Neural cell (in vitro differentiated cells): ENCODE measurements around the gene PAWR. TPM values are rescaled to one million over a fixed set of nuclear protein-coding genes. Genes with fewer than 3 reads are reported as not detected.
"Not testable (repeated sequence)": the region's sequence is repeated elsewhere in the genome, so short reads cannot be mapped to it uniquely, and the experiment has no call there.

ENCODE experiments used
- H2AFZ ChIP-seq: fragments of 200-600, 300-800 bp; sonication (generic), shearing (Covaris generic); 2 replicates; pipeline ENCODE4 v1.6.0; 2014; ENCODE audit warnings: low read depth, mild to moderate bottlenecking, antibody characterized with exemption, low read length, moderate library complexity
- H3F3A ChIP-seq: fragments of 200-600 bp; shearing (Covaris generic); 2 replicates; pipeline ENCODE4 v1.6.1; 2016; ENCODE audit warnings: mild to moderate bottlenecking, moderate library complexity, mixed read lengths, antibody characterized with exemption, low read length; ENCODE audit not compliant: insufficient read depth, poor library complexity, severe bottlenecking
- H3K27ac ChIP-seq: fragments of 200-600, 300-800 bp; sonication (generic), shearing (Covaris generic); 2 replicates; pipeline ENCODE4 v1.5.1; 2014; ENCODE audit warnings: mild to moderate bottlenecking, low read length, moderate library complexity
- H3K27me3 ChIP-seq: fragments of 300-800, 200-600 bp; sonication (generic), shearing (Covaris generic); 2 replicates; pipeline ENCODE4 v1.6.0; 2014; ENCODE audit warnings: mild to moderate bottlenecking, low read depth, low read length, moderate library complexity; ENCODE audit not compliant: insufficient read depth
- H3K36me3 ChIP-seq: fragments of 300-800, 200-600 bp; sonication (generic), shearing (Covaris generic); 2 replicates; pipeline ENCODE4 v1.5.1; 2014; ENCODE audit warnings: mild to moderate bottlenecking, antibody characterized with exemption, low read length, moderate library complexity; ENCODE audit not compliant: insufficient read depth
- H3K4me2 ChIP-seq: fragments of 300-800, 200-600 bp; sonication (generic), shearing (Covaris generic); 2 replicates; pipeline ENCODE4 v1.6.0; 2014; ENCODE audit warnings: mild to moderate bottlenecking, low read length
- H3K4me3 ChIP-seq: fragments of 300-800, 200-600 bp; sonication (generic), shearing (Covaris generic); 2 replicates; pipeline ENCODE4 v1.5.1; 2014; ENCODE audit warnings: mild to moderate bottlenecking, low read length, moderate library complexity
- H3K79me2 ChIP-seq: fragments of 200-600 bp; shearing (Covaris generic); replicated peaks from 2 replicates; pipeline ENCODE4 v1.6.0; 2014; ENCODE audit warnings: mild to moderate bottlenecking, low read length, moderate library complexity; ENCODE audit not compliant: insufficient read depth
- H3K9ac ChIP-seq: fragments of 300-800, 200-600 bp; sonication (generic), shearing (Covaris generic); 2 replicates; pipeline ENCODE4 v1.6.1; 2016; ENCODE audit warnings: mild to moderate bottlenecking, low read length, mixed read lengths
- H3K9me2 ChIP-seq: fragments of 200-600 bp; shearing (Covaris generic); 2 replicates; pipeline ENCODE4 v1.6.1; 2016; ENCODE audit warnings: mild to moderate bottlenecking, low read length, mixed read lengths; ENCODE audit not compliant: insufficient read depth
- H3K9me3 ChIP-seq: fragments of 200-600, 300-800 bp; sonication (generic), shearing (Covaris generic); 2 replicates; pipeline ENCODE4 v1.6.1; 2016; ENCODE audit warnings: mild to moderate bottlenecking, mixed run types, low read length, moderate library complexity, mixed read lengths
- H4K20me1 ChIP-seq: fragments of 200-600 bp; shearing (Covaris generic); 2 replicates; pipeline ENCODE4 v1.6.1; 2016; ENCODE audit warnings: mild to moderate bottlenecking, mixed run types; ENCODE audit not compliant: insufficient read depth
- CTCF ChIP-seq: fragments of 450-650 bp; IDR thresholded peaks from 2 replicates; pipeline ENCODE4 v1.5.1; 2014; ENCODE audit warnings: antibody characterized with exemption, mild to moderate bottlenecking, moderate library complexity; ENCODE audit not compliant: poor library complexity, severe bottlenecking
- EP300 ChIP-seq: fragments of 450-650 bp; conservative IDR thresholded peaks from 2 replicates; pipeline ENCODE4 v1.6.1; 2014; ENCODE audit warnings: antibody characterized with exemption, mild to moderate bottlenecking, moderate library complexity; ENCODE audit not compliant: poor library complexity, severe bottlenecking
- EZH2 ChIP-seq: fragments of 200-600, 300-800 bp; shearing (Covaris generic), sonication (generic); IDR thresholded peaks from 2 replicates; pipeline ENCODE4 v1.6.1; 2014; ENCODE audit warnings: antibody characterized with exemption, low read length, borderline replicate concordance, mild to moderate bottlenecking; ENCODE audit not compliant: insufficient read depth, poor library complexity, severe bottlenecking
- MXI1 ChIP-seq: fragments of 450-650 bp; conservative IDR thresholded peaks from 2 replicates; pipeline ENCODE4 v1.6.1; 2014; ENCODE audit warnings: antibody characterized with exemption, mild to moderate bottlenecking; ENCODE audit not compliant: poor library complexity, severe bottlenecking
- POLR2AphosphoS5 ChIP-seq: IDR thresholded peaks from 2 replicates; pipeline ENCODE4 v1.6.1; 2012
- RAD21 ChIP-seq: fragments of 450-650 bp; conservative IDR thresholded peaks from 2 replicates; pipeline ENCODE4 v1.6.1; 2014; ENCODE audit warnings: antibody characterized with exemption, mild to moderate bottlenecking, moderate library complexity
- REST ChIP-seq: IDR thresholded peaks from 2 replicates; pipeline ENCODE4 v1.6.1; 2012; ENCODE audit warnings: borderline replicate concordance
- SMC3 ChIP-seq: fragments of 450-650 bp; conservative IDR thresholded peaks from 2 replicates; pipeline ENCODE4 v1.6.1; 2014; ENCODE audit warnings: antibody characterized with exemption, mild to moderate bottlenecking, moderate library complexity; ENCODE audit not compliant: poor library complexity
- TAF1 ChIP-seq: IDR thresholded peaks from 2 replicates; pipeline ENCODE4 v1.6.1; 2012; ENCODE audit warnings: low read depth
- polyA plus RNA-seq: library from polyadenylated mRNA; depleted of rRNA; stranded (reverse); fragments of >200 nt; gene quantifications from 2 replicates; pipeline ENCODE4 v1.2.3, GENCODE V29; 2014

PAWR gene
- polyA plus RNA-seq, 1 donor from 2014 or later: 13.4 TPM

- Histone ChIP-seq H2AFZ (no peak overlapping the region), H3K4me3 (no peak overlapping the region), H3K9me2 (no peaks in the 10 kb centered on the region), H3K27me3 (no peaks in the 10 kb centered on the region), H3K36me3 (no peaks in the 10 kb centered on the region), H3K9ac (no peak overlapping the region), H4K20me1 (no peaks in the 10 kb centered on the region), H3K27ac (no peak overlapping the region), H3K4me2 (no peak overlapping the region), H3F3A (no peaks in the 10 kb centered on the region), H3K79me2 (no peaks in the 10 kb centered on the region), H3K9me3 (no peaks in the 10 kb centered on the region)
- TF ChIP-seq RAD21 (no peak), REST (no peak), EP300 (no peak), POLR2AphosphoS5 (no peak), SMC3 (no peak), CTCF (no peak), EZH2 (no peak), MXI1 (no peak), TAF1 (no peak)
These were observed 144.2 kb downstream of the PAWR start for GRCh38 chr12:79546466-79547043.

- not testable (repeated sequence) for H3F3A ChIP-seq, H3K79me2 ChIP-seq, H3K9ac ChIP-seq, H3K4me2 ChIP-seq, H3K9me3 ChIP-seq, H3K4me3 ChIP-seq, H3K27me3 ChIP-seq, H3K9me2 ChIP-seq, H4K20me1 ChIP-seq, H2AFZ ChIP-seq, H3K36me3 ChIP-seq, H3K27ac ChIP-seq
These were observed 146.3 kb downstream of the PAWR start for GRCh38 chr12:79544439-79544838.

GRCh38 chr12:79537675-79538074 lies 153.1 kb downstream of the PAWR start:
- no peaks in the 10 kb centered on the region for H4K20me1 ChIP-seq
- no peak overlapping the region for H3K9ac ChIP-seq
- no peak overlapping the region for H3K27ac ChIP-seq
- no peak overlapping the region for H2AFZ ChIP-seq
- H3K4me3 ChIP-seq: no peak overlapping the region
- H3F3A ChIP-seq: no peaks in the 10 kb centered on the region
- no peaks in the 10 kb centered on the region for H3K9me3 ChIP-seq
- H3K9me2 ChIP-seq: no peaks in the 10 kb centered on the region
- no peaks in the 10 kb centered on the region for H3K36me3 ChIP-seq
- TF ChIP-seq RAD21: no peak
- TF ChIP-seq EZH2: no peak
- H3K27me3 ChIP-seq: no peaks in the 10 kb centered on the region
- H3K79me2 ChIP-seq: no peaks in the 10 kb centered on the region
- H3K4me2 ChIP-seq: no peak overlapping the region
